Activated CD8-positive, alpha-beta memory T cell treated with anti-CD3 and anti-CD28 coated beads, Interleukin-2, amount 50 U/mL, for 4 hours (primary cell): ENCODE data around the gene S100A4.
"Not testable (repeated sequence)": the region's sequence is repeated elsewhere in the genome, so short reads cannot be mapped to it uniquely, and the experiment has no call there.

ENCODE experiments used
- DNase-seq: peaks from one replicate; pipeline ENCODE4 v3.0.0-alpha.2; 2020

The S100A4 gene

GRCh38 chr1:153566414-153567371, 21.1 kb upstream of the S100A4 start:
- peak; percentile 87 for DNase-seq

GRCh38 chr1:153565529-153566374, 20.1 kb upstream of the S100A4 start, which contains the start of gene S100A2:
Gene S100A2 (minus strand): TSS chr1:153565844. CDS start chr1:153563877, 1,967 bp downstream.
- peak; percentile 50 for DNase-seq

- no peak for DNase-seq
These were observed 18.4 kb upstream of the S100A4 start for GRCh38 chr1:153563991-153564390.

- no peak for DNase-seq
These were observed 17.9 kb upstream of the S100A4 start for GRCh38 chr1:153563483-153563901.

- DNase-seq = not testable (repeated sequence)
These were observed 16.4 kb upstream of the S100A4 start for GRCh38 chr1:153562021-153562420.

GRCh38 chr1:153561466-153561985, 15.9 kb upstream of the S100A4 start:
- no peak for DNase-seq

- no peak for DNase-seq
These were observed 15.3 kb upstream of the S100A4 start for GRCh38 chr1:153560771-153561465.

GRCh38 chr1:153560241-153560640, 14.6 kb upstream of the S100A4 start:
- no peak for DNase-seq

- DNase-seq = no peak
These were observed 12.3 kb upstream of the S100A4 start for GRCh38 chr1:153557877-153558276.

- no peak for DNase-seq
These were observed 10.7 kb upstream of the S100A4 start for GRCh38 chr1:153556348-153556747.

GRCh38 chr1:153553830-153554541, 8.4 kb upstream of the S100A4 start:
- DNase-seq = no peak

GRCh38 chr1:153553096-153553495, 7.5 kb upstream of the S100A4 start:
- DNase-seq = no peak

- DNase-seq = no peak
These were observed 6.7 kb upstream of the S100A4 start for GRCh38 chr1:153552335-153552734.

GRCh38 chr1:153550827-153551500, 5.4 kb upstream of the S100A4 start:
- no peak for DNase-seq

- no peak for DNase-seq
These were observed 4.8 kb upstream of the S100A4 start for GRCh38 chr1:153550398-153550758.

- no peak for DNase-seq
These were observed 4.3 kb upstream of the S100A4 start for GRCh38 chr1:153549741-153550397.

- no peak for DNase-seq
These were observed 3.4 kb upstream of the S100A4 start, which contains the start of gene S100A3 for GRCh38 chr1:153548722-153549688. Gene S100A3 (minus strand): TSS chr1:153549258. CDS start chr1:153548485, 773 bp downstream.

GRCh38 chr1:153547560-153548551, 2.2 kb upstream of the S100A4 start:
- DNase-seq = no peak
